WTC11 (cell line): ENCODE results near the gene MND1.

Experiments used
- CBFB ChIP-seq: sonication (generic); formaldehyde crosslinking; IDR thresholded peaks from 2 replicates; pipeline ENCODE4 v1.8.1; 2022; ENCODE audit warnings: mild to moderate bottlenecking, low read depth, missing genetic modification reagents
- TF ChIP-seq, protein P1 (sequence below): fragments of 200-600 bp; IDR thresholded peaks from 2 replicates; pipeline ENCODE4 v1.8.0; 2022; ENCODE audit warnings: antibody characterized with exemption

DNA sequence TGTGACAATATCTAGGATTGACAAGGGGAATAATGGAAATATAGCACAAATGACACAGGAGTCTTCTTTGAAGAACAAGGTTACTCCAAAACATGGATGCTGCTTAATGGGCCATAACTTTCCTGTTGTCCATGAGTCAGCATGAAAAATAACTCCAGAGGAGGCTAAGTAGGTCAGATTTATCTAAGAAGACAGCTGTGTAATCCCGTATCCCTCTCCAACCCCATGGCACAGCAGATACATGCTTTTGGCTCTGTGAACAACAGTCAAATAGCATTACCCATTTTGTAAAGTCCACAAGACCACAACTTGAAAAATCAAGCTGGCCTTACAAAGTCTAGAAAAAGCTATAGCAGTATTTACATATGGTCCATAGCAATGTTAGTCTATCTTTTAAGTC is 119.6 kb downstream of the MND1 start:
- TF ChIP-seq, protein P1, sequence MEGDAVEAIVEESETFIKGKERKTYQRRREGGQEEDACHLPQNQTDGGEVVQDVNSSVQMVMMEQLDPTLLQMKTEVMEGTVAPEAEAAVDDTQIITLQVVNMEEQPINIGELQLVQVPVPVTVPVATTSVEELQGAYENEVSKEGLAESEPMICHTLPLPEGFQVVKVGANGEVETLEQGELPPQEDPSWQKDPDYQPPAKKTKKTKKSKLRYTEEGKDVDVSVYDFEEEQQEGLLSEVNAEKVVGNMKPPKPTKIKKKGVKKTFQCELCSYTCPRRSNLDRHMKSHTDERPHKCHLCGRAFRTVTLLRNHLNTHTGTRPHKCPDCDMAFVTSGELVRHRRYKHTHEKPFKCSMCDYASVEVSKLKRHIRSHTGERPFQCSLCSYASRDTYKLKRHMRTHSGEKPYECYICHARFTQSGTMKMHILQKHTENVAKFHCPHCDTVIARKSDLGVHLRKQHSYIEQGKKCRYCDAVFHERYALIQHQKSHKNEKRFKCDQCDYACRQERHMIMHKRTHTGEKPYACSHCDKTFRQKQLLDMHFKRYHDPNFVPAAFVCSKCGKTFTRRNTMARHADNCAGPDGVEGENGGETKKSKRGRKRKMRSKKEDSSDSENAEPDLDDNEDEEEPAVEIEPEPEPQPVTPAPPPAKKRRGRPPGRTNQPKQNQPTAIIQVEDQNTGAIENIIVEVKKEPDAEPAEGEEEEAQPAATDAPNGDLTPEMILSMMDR = no peak
- no peak for TF ChIP-seq CBFB (CRISPR knock-in tag)
